SK-N-SH (cell line): ENCODE data around the gene IGSF11. TPM values are rescaled to one million over a fixed set of nuclear protein-coding genes. Genes with fewer than 3 reads are reported as not detected.

Experiments used
- CTCF ChIA-PET: fragments of 300-600, 350-600 bp; formaldehyde crosslinking; extraction: SDS; loops from one replicate; lab custom pipeline; 2021; lab: Yijun Ruan, JAX
- POLR2A ChIA-PET: fragments of 350-600 bp; sonication (Branson Sonifier 250); formaldehyde crosslinking; extraction: SDS; loops from one replicate; lab custom pipeline; 2020; ENCODE audit warnings: antibody characterized with exemption, inconsistent platforms; lab: Yijun Ruan, JAX
- DNase-seq: peaks from one replicate; pipeline ENCODE4 v3.0.0; 2012
- H2AFZ ChIP-seq: fragments of 200-600 bp; sonication (generic); 2 replicates; pipeline ENCODE4 v1.8.1; 2016; ENCODE audit warnings: antibody characterized with exemption, mild to moderate bottlenecking, low read depth
- H3F3A ChIP-seq: fragments of 200-600 bp; sonication (generic); replicated peaks from 2 replicates; pipeline ENCODE3; 2016; ENCODE audit warnings: antibody characterized with exemption, mild to moderate bottlenecking; ENCODE audit not compliant: insufficient read depth
- H3K27ac ChIP-seq, 2 experiments: fragments of 200-500 bp in 1 of 2; fragments of 200-600 bp in 1 of 2; sonication (Bioruptor generic) in 1 of 2; sonication (generic), shearing (Covaris generic) in 1 of 2; 2 replicates each; pipeline versions ENCODE4 v1.5.1 to v1.6.1; 2014 to 2016; ENCODE audit warnings: low read depth in 2 of 2, inconsistent platforms in 1 of 2, low read length in 1 of 2, mild to moderate bottlenecking in 1 of 2, mixed read lengths in 1 of 2
- H3K27me3 ChIP-seq: fragments of 200-600 bp; sonication (generic), shearing (Covaris generic); 2 replicates; pipeline ENCODE4 v1.6.1; 2016; ENCODE audit warnings: mixed run types; ENCODE audit not compliant: insufficient read depth
- H3K36me3 ChIP-seq, 2 experiments: fragments of 200-500 bp in 1 of 2; fragments of 200-600 bp in 1 of 2; sonication (Bioruptor generic) in 1 of 2; sonication (generic) in 1 of 2; replicated peaks in 1 of 2; 2 replicates each; pipeline versions ENCODE3 to v1.5.1; 2014 to 2016; ENCODE audit warnings: low read length in 1 of 2, mild to moderate bottlenecking in 1 of 2; ENCODE audit not compliant: insufficient read depth in 2 of 2, control insufficient read depth in 1 of 2
- H3K4me1 ChIP-seq, 2 experiments: fragments of 200-500 bp in 1 of 2; fragments of 200-600 bp in 1 of 2; sonication (Bioruptor generic) in 1 of 2; sonication (generic), shearing (Covaris generic) in 1 of 2; 2 replicates each; pipeline versions ENCODE4 v1.5.1 to v1.6.1; 2014 to 2016; ENCODE audit warnings: low read depth in 1 of 2, low read length in 1 of 2, mixed run types in 1 of 2; ENCODE audit not compliant: insufficient read depth in 2 of 2, control insufficient read depth in 1 of 2
- H3K4me2 ChIP-seq: fragments of 200-600 bp; sonication (generic), shearing (Covaris generic); 2 replicates; pipeline ENCODE4 v1.6.1; 2017; ENCODE audit warnings: mixed run types
- H3K4me3 ChIP-seq, 2 experiments: fragments of 200-500 bp in 1 of 2; fragments of 200-600 bp in 1 of 2; sonication (Bioruptor generic) in 1 of 2; sonication (generic), shearing (Covaris generic) in 1 of 2; 2 replicates each; pipeline versions ENCODE4 v1.5.1 to v1.8.1; 2014 to 2016; ENCODE audit warnings: low read depth in 2 of 2, inconsistent platforms in 1 of 2, low read length in 1 of 2, mild to moderate bottlenecking in 1 of 2, mixed read lengths in 1 of 2, moderate library complexity in 1 of 2
- H3K79me2 ChIP-seq: fragments of 200-600 bp; sonication (generic); 2 replicates; pipeline ENCODE4 v1.8.1; 2017; ENCODE audit warnings: mild to moderate bottlenecking; ENCODE audit not compliant: insufficient read depth
- H3K9ac ChIP-seq: fragments of 200-600 bp; sonication (generic); 2 replicates; pipeline ENCODE4 v1.6.1; 2017; ENCODE audit warnings: mixed run types
- H3K9me2 ChIP-seq: fragments of 200-600 bp; sonication (generic); 2 replicates; pipeline ENCODE4 v1.6.1; 2017; ENCODE audit warnings: mixed run types
- H3K9me3 ChIP-seq: fragments of 200-600 bp; sonication (generic); 2 replicates; pipeline ENCODE4 v1.6.1; 2017; ENCODE audit warnings: mixed run types, mild to moderate bottlenecking, moderate library complexity
- H4K20me1 ChIP-seq: fragments of 200-600 bp; sonication (generic); 2 replicates; pipeline ENCODE4 v1.6.1; 2017; ENCODE audit warnings: mild to moderate bottlenecking, mixed run types; ENCODE audit not compliant: insufficient read depth
- CHD2 ChIP-seq: fragments of 150-350 bp; IDR thresholded peaks from 2 replicates; pipeline ENCODE4 v1.6.1; 2018; ENCODE audit warnings: low read length; ENCODE audit not compliant: partially characterized antibody
- ELF1 ChIP-seq: IDR thresholded peaks from 2 replicates; pipeline ENCODE4 v1.4.0; 2012
- EP300 ChIP-seq, 2 experiments: IDR thresholded peaks; 2 replicates each; pipeline versions ENCODE4 v1.4.0 to v1.6.1; 2012; ENCODE audit warnings: borderline replicate concordance in 1 of 2, low read depth in 1 of 2, low read length in 1 of 2
- GABPA ChIP-seq: IDR thresholded peaks from 2 replicates; pipeline ENCODE4 v1.4.0; 2012; ENCODE audit warnings: low read depth, mild to moderate bottlenecking
- JUND ChIP-seq: IDR thresholded peaks from 2 replicates; pipeline ENCODE4 v1.4.0; 2012
- NFIC ChIP-seq: IDR thresholded peaks from 2 replicates; pipeline ENCODE4 v1.4.0; 2012; ENCODE audit warnings: borderline replicate concordance
- NRF1 ChIP-seq: IDR thresholded peaks from 2 replicates; pipeline ENCODE4 v1.6.1; 2012; ENCODE audit warnings: low read depth, mild to moderate bottlenecking, low read length
- PBX3 ChIP-seq: IDR thresholded peaks from 2 replicates; pipeline ENCODE4; 2012
- POLR2AphosphoS5 ChIP-seq: IDR thresholded peaks from 2 replicates; pipeline ENCODE4 v1.6.1; 2012; ENCODE audit warnings: low read depth, low read length
- RAD21 ChIP-seq: IDR thresholded peaks from 2 replicates; pipeline ENCODE4 v1.6.1; 2012; ENCODE audit warnings: mild to moderate bottlenecking, low read length
- RCOR1 ChIP-seq: fragments of 150-350 bp; IDR thresholded peaks from 2 replicates; pipeline ENCODE4 v1.6.1; 2017; ENCODE audit warnings: antibody characterized with exemption, low read length
- RXRA ChIP-seq: IDR thresholded peaks from 2 replicates; pipeline ENCODE4 v1.4.0; 2012; ENCODE audit warnings: low read depth, mild to moderate bottlenecking, borderline replicate concordance
- SMC3 ChIP-seq: IDR thresholded peaks from 2 replicates; pipeline ENCODE4 v1.6.1; 2012; ENCODE audit warnings: low read depth, low read length, improper control_type of control experiment
- TAF1 ChIP-seq: IDR thresholded peaks from 2 replicates; pipeline ENCODE4 v1.6.1; 2012; ENCODE audit warnings: low read depth, mild to moderate bottlenecking, low read length, moderate library complexity, borderline replicate concordance
- TCF12 ChIP-seq: IDR thresholded peaks from 2 replicates; pipeline ENCODE4 v1.4.0; 2012
- TEAD4 ChIP-seq: IDR thresholded peaks from 2 replicates; pipeline ENCODE4 v1.4.0; 2012; ENCODE audit warnings: mild to moderate bottlenecking, borderline replicate concordance; ENCODE audit not compliant: insufficient read depth
- WGBS: methylation state at CpG from one replicate; pipeline ENCODE4 v1.1.6; 2017; ENCODE audit warnings: low lambda C conversion rate; 5-methylcytosine and 5-hydroxymethylcytosine counted together
- polyA plus RNA-seq, 3 experiments: library from polyadenylated mRNA; depleted of rRNA; stranded (reverse); fragments of >200 nt; gene quantifications; 2 replicates each; pipeline ENCODE4 v1.2.3, GENCODE V29; 2012
- TF ChIP-seq, protein P1 (sequence below): IDR thresholded peaks from 2 replicates; pipeline ENCODE4 v1.4.0; 2012; ENCODE audit warnings: low read depth, borderline replicate concordance
- TF ChIP-seq, protein P2 (sequence below): IDR thresholded peaks from 2 replicates; pipeline ENCODE4 v1.4.0; 2012; ENCODE audit warnings: low read depth, borderline replicate concordance
- TF ChIP-seq, protein P3 (sequence below): fragments of 200-600 bp; sonication (generic); IDR thresholded peaks from 2 replicates; pipeline ENCODE4 v1.6.1; 2017; ENCODE audit warnings: antibody characterized with exemption, mild to moderate bottlenecking, moderate library complexity
- TF ChIP-seq, protein P4 (sequence below): fragments of 150-350 bp; IDR thresholded peaks from 2 replicates; pipeline ENCODE4 v1.6.1; 2017; ENCODE audit warnings: antibody characterized with exemption, low read length, low read depth, borderline replicate concordance

Gene IGSF11
- polyA plus RNA-seq, 1 of the 3 experiments (the other 2 are of a cell fraction), result 0.07 TPM

DNA sequence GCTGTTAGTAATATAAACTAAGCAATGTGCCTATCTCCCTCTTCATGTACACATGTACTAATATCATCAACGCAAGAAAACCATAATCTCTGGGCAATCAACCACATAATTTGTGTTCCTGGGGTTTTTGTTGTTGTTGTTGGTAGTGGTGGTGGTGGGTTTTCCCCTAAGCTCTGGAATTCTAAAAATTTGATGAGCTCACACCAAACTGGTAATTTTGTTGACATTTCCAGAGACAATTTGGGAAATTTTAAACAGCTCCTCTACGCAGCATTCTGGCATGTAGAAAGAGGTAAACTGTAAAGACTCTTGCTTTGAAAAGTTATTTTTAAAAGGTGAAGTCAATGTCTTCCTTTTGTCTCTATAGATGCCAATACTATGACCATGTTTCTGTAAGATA lies 126.7 kb downstream of the IGSF11 start:
- Histone ChIP-seq H3K9me3 (no peaks in the 10 kb centered on the region), H2AFZ (no peak overlapping the region), H3K4me1 (no peaks in the 10 kb centered on the region), H3F3A (no peaks in the 10 kb centered on the region), H3K9me2 (no peaks in the 10 kb centered on the region), H3K27me3 (no peaks in the 10 kb centered on the region), H3K36me3 (no peaks in the 10 kb centered on the region), H3K27ac (no peak overlapping the region), H3K9ac (no peak overlapping the region), H4K20me1 (no peaks in the 10 kb centered on the region), H3K4me2 (no peak overlapping the region), H3K4me3 (no peak overlapping the region), H3K79me2 (no peaks in the 10 kb centered on the region)
- 53% methylated on average over 2 of the region's 2 CpGs for WGBS
- no peak for DNase-seq
- TF ChIP-seq GABPA (no peak), RXRA (no peak), NFIC (no peak), EP300 (IDR thresholded peaks at IDR 0.05; ENCODE audit: borderline replicate concordance in 1 of 2, low read depth in 1 of 2, low read length in 1 of 2) (no peak), CHD2 (no peak), SMC3 (no peak), TEAD4 (no peak), TAF1 (no peak), POLR2AphosphoS5 (no peak), ELF1 (no peak), PBX3 (no peak), NRF1 (no peak), RAD21 (no peak), TCF12 (no peak), JUND (no peak), RCOR1 (no peak)
- TF ChIP-seq, protein P1, sequence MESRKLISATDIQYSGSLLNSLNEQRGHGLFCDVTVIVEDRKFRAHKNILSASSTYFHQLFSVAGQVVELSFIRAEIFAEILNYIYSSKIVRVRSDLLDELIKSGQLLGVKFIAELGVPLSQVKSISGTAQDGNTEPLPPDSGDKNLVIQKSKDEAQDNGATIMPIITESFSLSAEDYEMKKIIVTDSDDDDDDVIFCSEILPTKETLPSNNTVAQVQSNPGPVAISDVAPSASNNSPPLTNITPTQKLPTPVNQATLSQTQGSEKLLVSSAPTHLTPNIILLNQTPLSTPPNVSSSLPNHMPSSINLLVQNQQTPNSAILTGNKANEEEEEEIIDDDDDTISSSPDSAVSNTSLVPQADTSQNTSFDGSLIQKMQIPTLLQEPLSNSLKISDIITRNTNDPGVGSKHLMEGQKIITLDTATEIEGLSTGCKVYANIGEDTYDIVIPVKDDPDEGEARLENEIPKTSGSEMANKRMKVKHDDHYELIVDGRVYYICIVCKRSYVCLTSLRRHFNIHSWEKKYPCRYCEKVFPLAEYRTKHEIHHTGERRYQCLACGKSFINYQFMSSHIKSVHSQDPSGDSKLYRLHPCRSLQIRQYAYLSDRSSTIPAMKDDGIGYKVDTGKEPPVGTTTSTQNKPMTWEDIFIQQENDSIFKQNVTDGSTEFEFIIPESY, result no peak
- TF ChIP-seq, protein P2, sequence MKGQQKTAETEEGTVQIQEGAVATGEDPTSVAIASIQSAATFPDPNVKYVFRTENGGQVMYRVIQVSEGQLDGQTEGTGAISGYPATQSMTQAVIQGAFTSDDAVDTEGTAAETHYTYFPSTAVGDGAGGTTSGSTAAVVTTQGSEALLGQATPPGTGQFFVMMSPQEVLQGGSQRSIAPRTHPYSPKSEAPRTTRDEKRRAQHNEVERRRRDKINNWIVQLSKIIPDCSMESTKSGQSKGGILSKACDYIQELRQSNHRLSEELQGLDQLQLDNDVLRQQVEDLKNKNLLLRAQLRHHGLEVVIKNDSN, result no peak
- TF ChIP-seq, protein P3, sequence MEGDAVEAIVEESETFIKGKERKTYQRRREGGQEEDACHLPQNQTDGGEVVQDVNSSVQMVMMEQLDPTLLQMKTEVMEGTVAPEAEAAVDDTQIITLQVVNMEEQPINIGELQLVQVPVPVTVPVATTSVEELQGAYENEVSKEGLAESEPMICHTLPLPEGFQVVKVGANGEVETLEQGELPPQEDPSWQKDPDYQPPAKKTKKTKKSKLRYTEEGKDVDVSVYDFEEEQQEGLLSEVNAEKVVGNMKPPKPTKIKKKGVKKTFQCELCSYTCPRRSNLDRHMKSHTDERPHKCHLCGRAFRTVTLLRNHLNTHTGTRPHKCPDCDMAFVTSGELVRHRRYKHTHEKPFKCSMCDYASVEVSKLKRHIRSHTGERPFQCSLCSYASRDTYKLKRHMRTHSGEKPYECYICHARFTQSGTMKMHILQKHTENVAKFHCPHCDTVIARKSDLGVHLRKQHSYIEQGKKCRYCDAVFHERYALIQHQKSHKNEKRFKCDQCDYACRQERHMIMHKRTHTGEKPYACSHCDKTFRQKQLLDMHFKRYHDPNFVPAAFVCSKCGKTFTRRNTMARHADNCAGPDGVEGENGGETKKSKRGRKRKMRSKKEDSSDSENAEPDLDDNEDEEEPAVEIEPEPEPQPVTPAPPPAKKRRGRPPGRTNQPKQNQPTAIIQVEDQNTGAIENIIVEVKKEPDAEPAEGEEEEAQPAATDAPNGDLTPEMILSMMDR, result no peak
- TF ChIP-seq, protein P4, sequence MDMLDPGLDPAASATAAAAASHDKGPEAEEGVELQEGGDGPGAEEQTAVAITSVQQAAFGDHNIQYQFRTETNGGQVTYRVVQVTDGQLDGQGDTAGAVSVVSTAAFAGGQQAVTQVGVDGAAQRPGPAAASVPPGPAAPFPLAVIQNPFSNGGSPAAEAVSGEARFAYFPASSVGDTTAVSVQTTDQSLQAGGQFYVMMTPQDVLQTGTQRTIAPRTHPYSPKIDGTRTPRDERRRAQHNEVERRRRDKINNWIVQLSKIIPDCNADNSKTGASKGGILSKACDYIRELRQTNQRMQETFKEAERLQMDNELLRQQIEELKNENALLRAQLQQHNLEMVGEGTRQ, result no peak
- POLR2A ChIA-PET, result no interaction called here
- CTCF ChIA-PET, result interaction anchor here (1.1 to 9.3 kb wide), 2 partner anchors 24 to 127 kb away, joined by 3 to 67 read pairs; partner anchors contain the start of gene IGSF11
